Skeletal muscle tissue (tissue), 5 donors: ENCODE results near the gene ZNF790. TPM values are rescaled to one million over a fixed set of nuclear protein-coding genes. Genes with fewer than 3 reads are reported as not detected.
A peak's percentile ranks its signal among the peaks of the same experiment; 100 is the strongest.

ENCODE experiments used
- H3K27ac ChIP-seq: one replicate; pipeline ENCODE4 v1.7.0; 2013; ENCODE audit warnings: mild to moderate bottlenecking, low read depth, low read length, inconsistent platforms
- H3K27me3 ChIP-seq, 3 donors: one replicate each; pipeline ENCODE4 v1.7.0; 2013; ENCODE audit warnings: low read length in 3 of 3; ENCODE audit not compliant: control insufficient read depth in 3 of 3, insufficient read depth in 3 of 3
- H3K36me3 ChIP-seq, 3 donors: one replicate each; pipeline ENCODE4 v1.7.0; 2013; ENCODE audit warnings: low read length in 3 of 3; ENCODE audit not compliant: control insufficient read depth in 3 of 3, insufficient read depth in 3 of 3
- H3K4me1 ChIP-seq, 3 donors: one replicate each; pipeline ENCODE4 v1.7.0; 2013; ENCODE audit warnings: low read length in 3 of 3, mild to moderate bottlenecking in 3 of 3; ENCODE audit not compliant: control insufficient read depth in 3 of 3, insufficient read depth in 3 of 3
- H3K4me3 ChIP-seq, 3 donors: one replicate each; pipeline ENCODE4 v1.7.0; 2013; ENCODE audit warnings: low read length in 3 of 3
- H3K9ac ChIP-seq, 3 donors: one replicate each; pipeline ENCODE4 v1.7.0; 2013; ENCODE audit warnings: low read length in 3 of 3, mild to moderate bottlenecking in 3 of 3, moderate library complexity in 2 of 3, low read depth in 1 of 3
- H3K9me3 ChIP-seq, 3 donors: one replicate each; pipeline ENCODE4 v1.7.0; 2013; ENCODE audit warnings: low read length in 3 of 3; ENCODE audit not compliant: control insufficient read depth in 3 of 3
- small RNA-seq: library from RNA; depleted of rRNA; stranded (forward); fragments of <200 nt; gene quantifications from one replicate; pipeline ENCODE3, GENCODE V24; 2014
- total RNA-seq: library from RNA; depleted of rRNA; stranded (reverse); fragments of >200 nt; gene quantifications from one replicate; pipeline ENCODE4 v1.2.3, GENCODE V29; 2014
- donor health status: Osteomylitis.

Gene ZNF790
- total RNA-seq, 1 donor from 2014 or later, result 9.4 TPM

GRCh38 chr19:36773223-36773579 is 65.0 kb downstream of the ZNF790 start:
- Histone ChIP-seq H3K4me3 (peak overlapping the region; percentile 94 to 96 (median 96)), H3K4me1 (peaks cover 7 to 19% (median 14%) of the 10 kb centered on the region in 3 donors), H3K36me3 (no peaks in the 10 kb centered on the region), H3K9ac (peak overlapping the region in 2 of 3 donors; percentile 71 to 77), H3K9me3 (peaks cover 2 to 17% (median 3%) of the 10 kb centered on the region in 3 donors), H3K27me3 (no peaks in the 10 kb centered on the region), H3K27ac (no peak overlapping the region)

GRCh38 chr19:36772311-36773222 is 65.6 kb downstream of the ZNF790 start, which contains the start of gene ZNF850:
Gene ZNF850 (minus strand): TSS chr19:36772807. CDS start chr19:36762606, 10,201 bp downstream.
- H3K9me3 ChIP-seq, result peaks cover 2 to 17% (median 3%) of the 10 kb centered on the region in 3 donors
- peak within 1 kb of the TSS; percentile 77 for H3K27ac ChIP-seq
- peaks cover 7 to 19% (median 14%) of the 10 kb centered on the region in 3 donors for H3K4me1 ChIP-seq
- H3K36me3 ChIP-seq, result no peaks in the 10 kb centered on the region
- H3K27me3 ChIP-seq, result no peaks in the 10 kb centered on the region
- H3K9ac ChIP-seq, result peak within 1 kb of the TSS; percentile 71 to 77 (median 74)
- H3K4me3 ChIP-seq, result peak within 1 kb of the TSS; percentile 94 to 96 (median 96)

- peaks cover 2 to 17% (median 3%) of the 10 kb centered on the region in 3 donors for H3K9me3 ChIP-seq
- H3K27me3 ChIP-seq, result no peaks in the 10 kb centered on the region
- peak overlapping the region; percentile 71 to 77 (median 74) for H3K9ac ChIP-seq
- peak overlapping the region; percentile 77 for H3K27ac ChIP-seq
- H3K4me3 ChIP-seq, result peak overlapping the region; percentile 94 to 96 (median 96)
- peaks cover 7 to 19% (median 14%) of the 10 kb centered on the region in 3 donors for H3K4me1 ChIP-seq
- no peaks in the 10 kb centered on the region for H3K36me3 ChIP-seq
Measured at GRCh38 chr19:36771261-36772231, 66.6 kb downstream of the ZNF790 start.

Small RNAs within 50 kb of the gene (small RNA-seq; reads per million reads assigned to genes)
- gene RF00019, result not detected

Other genes starting within 250 kb of the ZNF790 start
- gene ZNF382, start 233.1 kb downstream of the ZNF790 start, total RNA-seq, result 15.1 TPM
- gene ZNF461, start 171.6 kb downstream of the ZNF790 start, total RNA-seq, result 19.8 TPM
- gene ZNF567, start 150.8 kb downstream of the ZNF790 start, total RNA-seq, result 7.3 TPM
- 3.7 TPM for gene ZNF850, start 65.6 kb downstream of the ZNF790 start, total RNA-seq
- 3.7 TPM for gene ZNF345, start 12.5 kb upstream of the ZNF790 start, total RNA-seq
- 1.6 TPM for gene ZNF829, start 77.9 kb upstream of the ZNF790 start, total RNA-seq
- gene ZNF568, start 77.9 kb upstream of the ZNF790 start, total RNA-seq, result 23.0 TPM
- 29.2 TPM for gene ZNF420, start 240.0 kb upstream of the ZNF790 start, total RNA-seq